Peyer's patch (tissue), 4 donors: ENCODE measurements around the gene PCDH12. TPM values are rescaled to one million over a fixed set of nuclear protein-coding genes. Genes with fewer than 3 reads are reported as not detected.

Experiments used
- DNase-seq, 3 donors: peaks; one replicate each; pipeline ENCODE4 v3.0.0-alpha.2; 2017 to 2019
- H3K27ac ChIP-seq, 4 donors: fragments of 200-600 bp; sonication (generic); one replicate each; pipeline ENCODE4 v1.5.1; 2016 to 2019
- H3K27me3 ChIP-seq, 2 donors: fragments of 200-600 bp; sonication (generic); one replicate each; pipeline ENCODE4 v1.5.1; 2019
- H3K36me3 ChIP-seq, 3 donors: fragments of 200-600 bp; sonication (generic); one replicate each; pipeline ENCODE4 v1.5.1; 2016 to 2019
- H3K4me1 ChIP-seq, 4 donors: fragments of 200-600 bp; sonication (generic); one replicate each; pipeline ENCODE4 v1.5.1; 2016 to 2019
- H3K4me3 ChIP-seq, 4 donors: fragments of 200-600 bp; sonication (generic); 1 replicate in 3 of 4; 2 replicates in 1 of 4; pipeline ENCODE4 v1.5.1; 2016 to 2019; ENCODE audit warnings: mild to moderate bottlenecking in 1 of 4
- H3K9me3 ChIP-seq, 4 donors: fragments of 200-600 bp; sonication (generic); one replicate each; pipeline ENCODE4 v1.5.1; 2016 to 2019; ENCODE audit warnings: mild to moderate bottlenecking in 1 of 4
- POLR2A ChIP-seq, 2 donors: fragments of 450-650 bp; IDR thresholded peaks; one replicate each; pipeline ENCODE4 v1.5.1; 2017; ENCODE audit warnings: antibody characterized with exemption in 2 of 2, mild to moderate bottlenecking in 2 of 2, moderate library complexity in 2 of 2
- total RNA-seq, 4 donors: library from RNA; depleted of rRNA; stranded (reverse); fragments of >200 nt; gene quantifications; one replicate each; pipeline ENCODE4 v1.1.0, GENCODE V29; 2016
- TF ChIP-seq, protein P1 (sequence below), 6 experiments: fragments of 450-650 bp in 4 of 6; fragments of 200-600 bp in 2 of 6; sonication (generic) in 1 of 6; IDR thresholded peaks; one replicate each; pipeline ENCODE4 v1.5.1; 2017 to 2019; ENCODE audit warnings: antibody characterized with exemption in 6 of 6, mild to moderate bottlenecking in 3 of 6, moderate library complexity in 1 of 6

PCDH12 gene
- total RNA-seq, 4 donors from 2014 or later: 0.53 to 1.7 (median 1.1) TPM

DNA sequence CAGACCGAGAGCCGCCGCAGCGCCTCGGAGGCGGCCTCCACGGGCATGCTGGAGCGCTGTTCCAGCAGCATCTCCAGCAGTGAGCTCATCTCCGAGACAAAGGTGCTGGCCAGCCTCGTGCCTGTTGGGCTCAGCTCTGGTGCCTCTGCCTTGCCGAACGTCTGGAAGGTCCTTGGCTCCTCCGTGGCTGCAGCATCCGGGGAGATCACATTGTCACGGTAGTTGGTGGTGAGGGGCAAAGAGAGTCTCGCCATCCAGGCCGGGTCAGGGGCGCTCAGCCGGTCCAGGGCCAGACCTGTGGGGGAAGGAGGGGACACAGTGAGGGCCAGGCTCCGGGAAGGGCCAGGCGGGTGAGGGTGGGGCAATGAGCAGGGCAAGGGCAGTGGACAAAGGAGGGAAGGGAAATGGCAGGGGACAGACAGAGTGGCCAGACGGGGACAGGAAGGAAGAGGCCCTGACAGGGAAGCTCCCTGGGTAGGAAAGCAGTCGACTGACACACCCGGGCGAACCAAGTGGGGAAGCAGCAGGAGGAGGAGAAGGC is 12.4 kb downstream of the PCDH12 start:
- TF ChIP-seq, protein P1, sequence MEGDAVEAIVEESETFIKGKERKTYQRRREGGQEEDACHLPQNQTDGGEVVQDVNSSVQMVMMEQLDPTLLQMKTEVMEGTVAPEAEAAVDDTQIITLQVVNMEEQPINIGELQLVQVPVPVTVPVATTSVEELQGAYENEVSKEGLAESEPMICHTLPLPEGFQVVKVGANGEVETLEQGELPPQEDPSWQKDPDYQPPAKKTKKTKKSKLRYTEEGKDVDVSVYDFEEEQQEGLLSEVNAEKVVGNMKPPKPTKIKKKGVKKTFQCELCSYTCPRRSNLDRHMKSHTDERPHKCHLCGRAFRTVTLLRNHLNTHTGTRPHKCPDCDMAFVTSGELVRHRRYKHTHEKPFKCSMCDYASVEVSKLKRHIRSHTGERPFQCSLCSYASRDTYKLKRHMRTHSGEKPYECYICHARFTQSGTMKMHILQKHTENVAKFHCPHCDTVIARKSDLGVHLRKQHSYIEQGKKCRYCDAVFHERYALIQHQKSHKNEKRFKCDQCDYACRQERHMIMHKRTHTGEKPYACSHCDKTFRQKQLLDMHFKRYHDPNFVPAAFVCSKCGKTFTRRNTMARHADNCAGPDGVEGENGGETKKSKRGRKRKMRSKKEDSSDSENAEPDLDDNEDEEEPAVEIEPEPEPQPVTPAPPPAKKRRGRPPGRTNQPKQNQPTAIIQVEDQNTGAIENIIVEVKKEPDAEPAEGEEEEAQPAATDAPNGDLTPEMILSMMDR (IDR thresholded peaks at IDR 0.05): no peak
- TF ChIP-seq POLR2A (IDR thresholded peaks at IDR 0.05): no peak
- H3K4me1 ChIP-seq: peaks cover 0 to 8% (median 0%) of the 10 kb centered on the region in 4 donors
- no peak overlapping the region for H3K27ac ChIP-seq

DNA sequence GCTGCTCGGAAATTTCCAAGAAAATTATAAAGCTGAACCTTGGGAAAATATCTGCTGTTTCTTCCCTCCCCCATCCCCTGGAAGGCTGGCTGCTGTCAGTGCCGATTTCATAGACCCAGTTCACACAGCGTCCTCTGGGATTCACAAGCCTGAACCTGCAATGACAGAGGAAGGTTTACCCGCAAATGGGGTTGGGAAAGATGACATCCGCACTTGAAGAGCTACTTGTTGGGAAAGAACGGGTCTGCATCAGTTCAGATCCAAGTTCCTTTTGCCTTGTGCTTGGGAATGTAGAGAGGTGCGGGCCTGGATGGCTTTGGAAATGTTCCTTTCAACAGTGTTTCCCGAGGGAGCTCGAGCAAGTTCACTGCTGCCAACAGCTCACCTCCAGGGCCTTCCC is 13.9 kb downstream of the PCDH12 start:
- Histone ChIP-seq H3K27me3 (no peaks in the 10 kb centered on the region), H3K4me3 (no peak overlapping the region), H3K27ac (no peak overlapping the region), H3K4me1 (peaks cover 0 to 8% (median 0%) of the 10 kb centered on the region in 4 donors), H3K9me3 (no peaks in the 10 kb centered on the region), H3K36me3 (peaks cover 0 to 6% (median 0%) of the 10 kb centered on the region in 3 donors)
- TF ChIP-seq, protein P1 (IDR thresholded peaks at IDR 0.05): no peak
- TF ChIP-seq POLR2A (IDR thresholded peaks at IDR 0.05): no peak
- DNase-seq: no peak

More for the DNA sequence above, 12.4 kb downstream of the PCDH12 start:
- H3K27me3 ChIP-seq: no peaks in the 10 kb centered on the region
- no peaks in the 10 kb centered on the region for H3K9me3 ChIP-seq
- H3K4me3 ChIP-seq: no peak overlapping the region
- H3K36me3 ChIP-seq: no peaks in the 10 kb centered on the region
- peak in 1 of 3 donors; percentile 45 for DNase-seq

DNA sequence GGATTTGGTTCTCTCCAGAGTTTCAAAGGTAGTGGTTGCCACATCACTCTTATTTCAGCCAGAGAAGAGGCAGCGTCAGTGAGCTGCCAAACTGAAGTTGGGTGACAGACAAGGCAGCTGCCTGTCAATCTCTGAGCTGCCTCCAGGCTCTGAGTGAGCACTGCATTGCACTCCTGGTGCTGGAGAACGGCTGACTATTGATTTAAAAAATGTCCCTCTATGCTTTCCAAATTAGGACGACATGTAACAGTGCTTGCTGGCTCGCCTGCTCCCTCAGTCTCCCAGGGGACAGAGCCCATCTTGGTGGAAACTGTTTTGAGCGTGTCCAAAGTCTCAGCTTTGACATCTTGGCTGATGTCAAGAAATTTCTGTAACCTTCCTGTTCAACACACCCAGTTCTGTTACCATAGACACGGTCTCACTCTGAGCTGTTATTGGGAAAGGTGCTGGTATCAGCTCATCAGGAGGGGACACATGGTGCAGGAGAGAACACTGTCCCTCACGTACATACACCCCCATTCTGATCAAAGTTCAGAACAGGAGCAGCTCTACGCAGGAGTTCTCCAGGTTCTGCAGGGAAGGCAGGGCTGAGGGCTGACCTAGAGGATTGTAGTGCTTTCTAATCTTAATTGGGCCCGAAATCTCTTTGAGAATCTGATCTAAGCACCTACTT is 15.7 kb downstream of the PCDH12 start:
- no peaks in the 10 kb centered on the region for H3K9me3 ChIP-seq
- peaks cover 0 to 8% (median 0%) of the 10 kb centered on the region in 4 donors for H3K4me1 ChIP-seq
- no peak for TF ChIP-seq POLR2A (IDR thresholded peaks at IDR 0.05)
- H3K36me3 ChIP-seq: peaks cover 0 to 23% (median 0%) of the 10 kb centered on the region in 3 donors
- peak in 1 of 3 donors; percentile 33 for DNase-seq
- H3K27me3 ChIP-seq: no peaks in the 10 kb centered on the region
- no peak overlapping the region for H3K27ac ChIP-seq
- no peak overlapping the region for H3K4me3 ChIP-seq

DNA sequence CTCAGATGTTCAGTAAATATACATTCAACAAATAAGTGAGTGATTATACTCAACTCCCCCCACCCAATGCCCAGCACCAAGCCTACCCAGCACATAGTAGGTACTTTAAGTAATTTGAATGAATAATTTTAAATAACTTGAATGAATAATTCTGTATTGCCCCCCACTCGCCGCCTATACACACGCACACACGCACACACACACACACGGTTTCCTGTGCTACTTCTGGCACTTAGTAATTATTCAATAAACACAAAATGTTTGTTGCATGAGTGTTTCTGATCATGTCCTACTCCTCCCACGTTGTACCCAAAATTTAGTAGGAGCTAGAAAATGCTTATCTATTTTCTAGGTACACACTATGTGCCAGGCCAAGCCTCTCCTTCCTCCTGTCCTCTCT is 16.2 kb downstream of the PCDH12 start:
- DNase-seq: peak in 1 of 3 donors; percentile 5
- TF ChIP-seq, protein P1 (IDR thresholded peaks at IDR 0.05): no peak
- TF ChIP-seq POLR2A (IDR thresholded peaks at IDR 0.05): no peak

DNA sequence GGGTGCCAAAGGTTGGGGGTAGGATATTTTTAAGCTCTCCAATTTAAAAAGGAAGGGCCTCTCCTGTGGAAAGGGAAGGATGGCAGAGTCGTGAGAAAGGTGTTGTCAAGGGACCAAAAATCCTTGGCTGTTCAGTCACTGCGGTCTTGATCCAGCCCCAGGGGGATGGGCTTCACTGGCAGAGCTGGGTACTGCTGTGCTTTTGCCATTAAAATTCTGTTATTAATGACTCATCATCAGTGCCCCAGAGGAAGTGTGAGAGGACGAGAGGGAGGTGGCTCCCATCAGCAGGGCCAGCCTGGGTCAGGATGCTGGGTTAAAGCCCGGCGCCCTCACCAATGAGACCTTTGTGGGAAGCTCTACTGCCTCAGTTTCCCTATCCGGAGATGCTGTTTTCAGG is 16.7 kb downstream of the PCDH12 start:
- no peaks in the 10 kb centered on the region for H3K9me3 ChIP-seq
- TF ChIP-seq, protein P1 (IDR thresholded peaks at IDR 0.05): no peak
- TF ChIP-seq POLR2A (IDR thresholded peaks at IDR 0.05): no peak
- no peaks in the 10 kb centered on the region for H3K27me3 ChIP-seq
- H3K27ac ChIP-seq: peak overlapping the region in 3 of 4 donors; percentile 25 to 52 (median 47)
- H3K36me3 ChIP-seq: peaks cover 0 to 33% (median 0%) of the 10 kb centered on the region in 3 donors
- H3K4me1 ChIP-seq: peaks cover 0 to 8% (median 0%) of the 10 kb centered on the region in 4 donors
- H3K4me3 ChIP-seq: no peak overlapping the region
- peak in 1 of 3 donors; percentile 46 for DNase-seq

More for the DNA sequence above, 16.2 kb downstream of the PCDH12 start:
- peak overlapping the region in 1 of 4 donors; percentile 52 for H3K27ac ChIP-seq
- H3K4me1 ChIP-seq: peaks cover 0 to 8% (median 0%) of the 10 kb centered on the region in 4 donors
- H3K36me3 ChIP-seq: peaks cover 0 to 28% (median 0%) of the 10 kb centered on the region in 3 donors
- no peak overlapping the region for H3K4me3 ChIP-seq
- H3K9me3 ChIP-seq: no peaks in the 10 kb centered on the region
- no peaks in the 10 kb centered on the region for H3K27me3 ChIP-seq

DNA sequence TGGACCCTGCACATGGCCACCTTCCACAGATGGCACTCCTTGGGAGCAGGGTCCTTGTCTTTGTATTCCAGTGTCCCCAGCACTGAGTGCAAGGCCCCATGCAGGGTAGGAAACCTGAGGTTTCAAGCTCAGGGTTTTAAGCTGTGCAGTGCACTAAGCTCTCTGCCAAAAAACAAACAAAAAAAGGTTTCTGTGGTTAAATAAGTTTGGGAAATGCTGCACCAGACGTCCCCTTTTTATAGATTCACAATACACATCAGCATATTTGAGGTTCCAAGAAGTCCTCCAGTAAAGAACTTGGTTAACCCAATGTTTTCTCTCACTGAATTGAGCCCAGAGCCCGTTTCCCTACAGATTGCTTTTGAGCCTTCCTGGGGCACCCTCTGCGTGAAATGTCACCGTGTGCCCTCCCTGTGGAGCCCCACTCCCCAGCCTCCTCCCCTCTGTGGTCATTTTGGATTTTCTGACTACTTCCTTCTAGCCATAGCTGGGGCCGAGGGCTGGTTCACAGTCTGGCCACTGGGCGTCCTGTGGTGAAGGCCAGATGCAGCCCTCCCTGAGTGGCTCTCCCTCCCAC is 17.2 kb downstream of the PCDH12 start:
- H3K9me3 ChIP-seq: no peaks in the 10 kb centered on the region
- H3K27me3 ChIP-seq: no peaks in the 10 kb centered on the region
- peak overlapping the region in 3 of 4 donors; percentile 25 to 52 (median 47) for H3K27ac ChIP-seq
- H3K36me3 ChIP-seq: peaks cover 0 to 38% (median 0%) of the 10 kb centered on the region in 3 donors
- H3K4me3 ChIP-seq: no peak overlapping the region
- DNase-seq: no peak
- peaks cover 0 to 8% (median 0%) of the 10 kb centered on the region in 4 donors for H3K4me1 ChIP-seq
- TF ChIP-seq, protein P1 (IDR thresholded peaks at IDR 0.05): peak in 1 of 6 experiments; percentile 11
- TF ChIP-seq POLR2A (IDR thresholded peaks at IDR 0.05): no peak
